IMR-90 (cell line): Measurements from ENCODE around the gene FNBP1. TPM values are rescaled to one million over a fixed set of nuclear protein-coding genes. Genes with fewer than 3 reads are reported as not detected.
A peak's percentile ranks its signal among the peaks of the same experiment; 100 is the strongest.

ENCODE experiments used
- ATAC-seq: fragments of 200-7000 bp; cut with Tn5 transposase; 2 replicates; pipeline ENCODE4 v1.9.1; 2020; ENCODE audit warnings: low read depth, mild to moderate bottlenecking, moderate library complexity
- BruUV-seq: library from RNA; stranded (reverse); fragments of 400-500 nt; replicated peaks from 2 replicates; lab custom pipeline; 2021; lab: Mats Ljungman, UMichigan
- CTCF ChIA-PET: fragments of 300-600 bp; formaldehyde crosslinking; extraction: SDS; loops from one replicate; lab custom pipeline; 2021; ENCODE audit warnings: antibody characterized with exemption; lab: Yijun Ruan, JAX
- POLR2A ChIA-PET: fragments of 300-600 bp; sonication (Branson Sonifier 250); formaldehyde crosslinking; loops from one replicate; lab custom pipeline; 2022; ENCODE audit warnings: antibody characterized with exemption; ENCODE audit not compliant: unreplicated experiment; lab: Charles Lee
- DNase-seq: peaks from one replicate; pipeline ENCODE4 v3.0.0; 2013
- H2AFZ ChIP-seq: replicated peaks from 2 replicates; pipeline ENCODE3; 2013; ENCODE audit warnings: low read length, mild to moderate bottlenecking; ENCODE audit not compliant: poor library complexity
- H2AK5ac ChIP-seq: 2 replicates; pipeline ENCODE4 v1.6.1; 2013; ENCODE audit warnings: low read depth, low read length, inconsistent platforms
- H2AK9ac ChIP-seq: replicated peaks from 2 replicates; pipeline ENCODE3; 2013; ENCODE audit warnings: mild to moderate bottlenecking, low read depth, low read length, moderate library complexity; ENCODE audit not compliant: poor library complexity
- H2BK120ac ChIP-seq: 2 replicates; pipeline ENCODE4 v1.6.1; 2013; ENCODE audit warnings: low read depth, low read length, inconsistent platforms
- H2BK15ac ChIP-seq: 3 replicates; pipeline ENCODE4 v1.6.1; 2013; ENCODE audit warnings: low read depth, low read length, inconsistent platforms
- H2BK20ac ChIP-seq: 2 replicates; pipeline ENCODE4 v1.6.1; 2013; ENCODE audit warnings: low read depth, mild to moderate bottlenecking, inconsistent platforms, low read length, moderate library complexity
- H2BK5ac ChIP-seq: 2 replicates; pipeline ENCODE4 v1.6.1; 2013; ENCODE audit warnings: mild to moderate bottlenecking, low read depth, low read length, inconsistent platforms; ENCODE audit not compliant: poor library complexity, severe bottlenecking
- H3K14ac ChIP-seq: replicated peaks from 2 replicates; pipeline ENCODE4 v1.6.1; 2013; ENCODE audit warnings: low read depth, low read length, inconsistent platforms
- H3K18ac ChIP-seq: 2 replicates; pipeline ENCODE4 v1.6.1; 2013; ENCODE audit warnings: low read depth, low read length, control low read depth
- H3K23ac ChIP-seq: 2 replicates; pipeline ENCODE4 v1.6.1; 2013; ENCODE audit warnings: low read depth, low read length, inconsistent platforms
- H3K27ac ChIP-seq: 2 replicates; pipeline ENCODE4 v1.5.1; 2013; ENCODE audit warnings: mild to moderate bottlenecking, control low read depth, low read length; ENCODE audit not compliant: insufficient read depth
- H3K27me3 ChIP-seq: 2 replicates; pipeline ENCODE4 v1.6.1; 2013; ENCODE audit warnings: low read length; ENCODE audit not compliant: control insufficient read depth, insufficient read depth
- H3K36me3 ChIP-seq: 2 replicates; pipeline ENCODE4 v1.6.1; 2013; ENCODE audit warnings: low read length, mixed read lengths; ENCODE audit not compliant: control insufficient read depth, insufficient read depth
- H3K4ac ChIP-seq: 2 replicates; pipeline ENCODE4 v1.6.1; 2013; ENCODE audit warnings: low read depth, low read length, inconsistent platforms
- H3K4me1 ChIP-seq: 2 replicates; pipeline ENCODE4 v1.6.1; 2013; ENCODE audit warnings: low read length, mixed read lengths; ENCODE audit not compliant: control insufficient read depth, insufficient read depth
- H3K4me2 ChIP-seq: 2 replicates; pipeline ENCODE4 v1.6.1; 2013; ENCODE audit warnings: low read depth, mild to moderate bottlenecking, control low read depth, low read length, moderate library complexity
- H3K4me3 ChIP-seq: 2 replicates; pipeline ENCODE4 v1.5.1; 2013; ENCODE audit warnings: low read depth, mild to moderate bottlenecking, control low read depth, low read length, moderate library complexity; ENCODE audit not compliant: insufficient read depth
- H3K56ac ChIP-seq: 2 replicates; pipeline ENCODE4 v1.6.1; 2013; ENCODE audit warnings: low read length, inconsistent platforms; ENCODE audit not compliant: insufficient read depth; ENCODE audit errors: extremely low read depth
- H3K79me1 ChIP-seq, 2 experiments: 2 replicates each; pipeline ENCODE4 v1.6.1; 2013; ENCODE audit warnings: low read length in 2 of 2, inconsistent platforms in 1 of 2, low read depth in 1 of 2
- H3K9ac ChIP-seq: 2 replicates; pipeline ENCODE4 v1.6.1; 2013; ENCODE audit warnings: low read depth, low read length, control low read depth
- H3K9me1 ChIP-seq: 2 replicates; pipeline ENCODE4 v1.6.1; 2013; ENCODE audit warnings: low read length, inconsistent platforms; ENCODE audit not compliant: insufficient read depth
- H3K9me3 ChIP-seq: 2 replicates; pipeline ENCODE4 v1.6.1; 2013; ENCODE audit warnings: low read length; ENCODE audit not compliant: control insufficient read depth, insufficient read depth
- H4K20me1 ChIP-seq: 2 replicates; pipeline ENCODE4 v1.6.1; 2013; ENCODE audit warnings: low read length, inconsistent platforms; ENCODE audit not compliant: insufficient read depth
- H4K5ac ChIP-seq: 2 replicates; pipeline ENCODE4 v1.6.1; 2013; ENCODE audit warnings: mild to moderate bottlenecking, low read depth, low read length, control low read depth
- H4K8ac ChIP-seq, 2 experiments: 2 replicates each; pipeline ENCODE4 v1.6.1; 2013; ENCODE audit warnings: low read depth in 2 of 2, low read length in 2 of 2, control low read depth in 1 of 2, inconsistent platforms in 1 of 2
- H4K91ac ChIP-seq: 2 replicates; pipeline ENCODE4 v1.6.1; 2013; ENCODE audit warnings: low read depth, low read length, inconsistent platforms; ENCODE audit not compliant: insufficient read depth
- BHLHE40 ChIP-seq: fragments of 150-350 bp; IDR thresholded peaks from 2 replicates; pipeline ENCODE4 v1.6.1; 2016; ENCODE audit warnings: mild to moderate bottlenecking, low read depth, low read length
- CEBPB ChIP-seq: IDR thresholded peaks from 2 replicates; pipeline ENCODE4 v1.6.1; 2012; ENCODE audit warnings: low read depth, low read length, improper control_type of control experiment
- CTCF ChIP-seq: conservative IDR thresholded peaks from 2 replicates; pipeline ENCODE4 v1.5.1; 2012; ENCODE audit warnings: mild to moderate bottlenecking, low read depth, low read length, improper control_type of control experiment
- ELK1 ChIP-seq: fragments of 150-350 bp; IDR thresholded peaks from 2 replicates; pipeline ENCODE4 v1.6.1; 2016; ENCODE audit warnings: low read depth, mild to moderate bottlenecking, low read length, moderate library complexity, borderline replicate concordance
- FOS ChIP-seq: fragments of 150-350 bp; IDR thresholded peaks from 2 replicates; pipeline ENCODE4 v1.6.1; 2016; ENCODE audit warnings: low read depth, low read length
- MAFK ChIP-seq: IDR thresholded peaks from 2 replicates; pipeline ENCODE4 v1.6.1; 2012; ENCODE audit warnings: low read depth, low read length, improper control_type of control experiment
- MAZ ChIP-seq: IDR thresholded peaks from 2 replicates; pipeline ENCODE4 v1.6.1; 2012; ENCODE audit warnings: low read depth, mild to moderate bottlenecking, low read length, improper control_type of control experiment, moderate library complexity, borderline replicate concordance
- MXI1 ChIP-seq: IDR thresholded peaks from 2 replicates; pipeline ENCODE4 v1.6.1; 2012; ENCODE audit warnings: low read depth, mild to moderate bottlenecking, low read length, moderate library complexity, borderline replicate concordance
- NFE2L2 ChIP-seq: fragments of 150-350 bp; IDR thresholded peaks from 2 replicates; pipeline ENCODE4 v1.6.1; 2016; ENCODE audit warnings: low read depth, mild to moderate bottlenecking, low read length
- POLR2A ChIP-seq: IDR thresholded peaks from 2 replicates; pipeline ENCODE4 v1.6.1; 2012; ENCODE audit warnings: mild to moderate bottlenecking, low read depth, low read length
- RAD21 ChIP-seq: IDR thresholded peaks from 2 replicates; pipeline ENCODE4 v1.6.1; 2012; ENCODE audit warnings: low read length, improper control_type of control experiment
- RCOR1 ChIP-seq: IDR thresholded peaks from 2 replicates; pipeline ENCODE4 v1.6.1; 2012; ENCODE audit warnings: mild to moderate bottlenecking, low read length, improper control_type of control experiment; ENCODE audit not compliant: insufficient replicate concordance
- RFX5 ChIP-seq: IDR thresholded peaks from 2 replicates; pipeline ENCODE4 v1.8.0; 2012; ENCODE audit warnings: low read depth, mild to moderate bottlenecking, low read length, moderate library complexity
- SMC3 ChIP-seq: fragments of 150-350 bp; IDR thresholded peaks from 2 replicates; pipeline ENCODE4 v1.6.1; 2016; ENCODE audit warnings: low read depth, mild to moderate bottlenecking, antibody characterized with exemption, low read length, moderate library complexity
- WGBS, 2 experiments: methylation state at CpG; one replicate each; pipeline versions ENCODE4 v1.1.5 to v1.1.7; 2013; ENCODE audit warnings: missing lambda C conversion rate in 2 of 2; ENCODE audit not compliant: insufficient read length in 1 of 2; ENCODE audit errors: extremely low coverage in 2 of 2; 5-methylcytosine and 5-hydroxymethylcytosine counted together
- dilution Hi-C: fragments of 300-500 bp; cut with HindIII; formaldehyde crosslinking; loops from one replicate; pipeline ENCODE4 v1.14.3; 2018; ENCODE audit warnings: low sequenced_read_pairs; ENCODE audit not compliant: unreplicated experiment
- in situ Hi-C: fragments of 300-500 bp; cut with MboI; formaldehyde crosslinking; loops from 3 replicates; pipeline ENCODE4 v1.14.3; 2019; ENCODE audit warnings: low sequenced_read_pairs, inconsistent platforms, mixed read lengths
- intact Hi-C: fragments of 100-400 bp; cut with micrococcal nuclease; formaldehyde crosslinking; loops from 2 replicates; pipeline ENCODE4 v1.10.0; 2022
- polyA plus RNA-seq, 3 experiments: library from polyadenylated mRNA; depleted of rRNA; stranded (reverse); fragments of >200 nt; gene quantifications; 2 replicates each; pipeline ENCODE4 v1.2.3, GENCODE V29; 2012; ENCODE audit warnings: low replicate concordance in 1 of 3
- total RNA-seq: library from RNA; depleted of rRNA; stranded (reverse); fragments of >200 nt; gene quantifications from 2 replicates; pipeline ENCODE4 v1.2.3, GENCODE V29; 2012

FNBP1 gene
- total and polyA plus RNA-seq, 2 of the 4 experiments (the other 2 are of a cell fraction): 10.3 to 15.4 TPM

DNA sequence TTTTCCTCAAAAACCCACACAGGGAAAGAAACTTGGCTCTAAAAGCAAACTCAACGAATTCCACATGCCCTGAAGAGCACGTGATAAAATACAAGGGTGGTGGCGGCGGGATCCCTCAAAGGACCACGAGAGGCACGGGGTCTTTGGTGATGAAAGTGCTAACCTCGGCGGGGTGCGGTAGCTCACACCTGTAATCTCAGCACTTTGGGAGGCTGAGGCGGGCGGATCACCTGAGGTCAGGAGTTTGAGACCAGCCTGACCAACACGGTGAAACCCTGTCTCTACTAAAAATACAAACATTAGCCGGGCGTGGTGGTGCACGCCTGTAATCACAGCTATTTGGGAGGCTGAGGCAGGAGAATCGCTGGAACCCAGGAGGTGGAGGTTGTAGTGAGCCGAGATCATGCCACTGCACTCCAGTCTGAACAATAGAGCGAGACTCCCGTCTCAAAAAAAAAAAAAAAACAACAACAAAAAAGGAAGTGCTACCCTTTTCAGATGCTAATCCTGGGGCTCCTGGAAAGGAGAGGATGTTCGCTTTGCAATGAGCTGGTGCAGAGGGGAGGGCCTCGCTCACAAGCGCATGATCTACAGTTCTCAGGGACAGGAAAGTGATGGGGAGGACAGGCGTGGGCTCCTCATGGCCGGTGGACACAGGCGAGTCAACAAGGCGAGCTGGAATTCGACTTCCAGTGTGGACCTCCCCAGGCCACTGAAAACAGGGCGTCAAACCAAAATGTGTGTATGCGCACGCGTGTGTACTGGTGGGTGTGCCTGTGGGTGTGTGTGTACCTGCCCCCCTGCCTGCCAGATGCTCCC is 153.7 kb downstream of the FNBP1 start:
- in situ Hi-C loops (loop anchor here (25.0 kb wide), 1 partner anchor 173 kb away; the partner anchor contains the start of gene GPR107), intact Hi-C loops (loop anchor here (5.0 to 10.0 kb wide), 3 partner anchors 73 to 345 kb away; no protein-coding TSS in a partner anchor), dilution Hi-C loops (no loop called here)
- Histone ChIP-seq H2BK120ac (no peak overlapping the region), H4K5ac (no peak overlapping the region), H3K4me1 (peaks cover 27% of the 10 kb centered on the region), H3K18ac (no peak overlapping the region), H3K9ac (no peak overlapping the region), H3K4ac (no peak overlapping the region), H2AK5ac (0 out of 2 replicates have a peak overlapping the region, but pooled peaks have one; percentile 7), H3K9me3 (no peaks in the 10 kb centered on the region), H3K23ac (no peak overlapping the region), H3K36me3 (peaks cover 12% of the 10 kb centered on the region), H3K27me3 (no peaks in the 10 kb centered on the region), H2BK15ac (no peak overlapping the region), H2AFZ (no peak overlapping the region), H3K4me2 (no peak overlapping the region), H2AK9ac (no peak overlapping the region), H3K9me1 (peaks cover 10% of the 10 kb centered on the region), H3K14ac (no peak overlapping the region), H4K8ac (no peak overlapping the region), H4K91ac (no peak overlapping the region), H2BK5ac (no peak overlapping the region), H4K20me1 (no peaks in the 10 kb centered on the region), H3K79me1 (peaks cover 0 to 3% of the 10 kb centered on the region in 2 experiments; a peak in 1 of 4 replicates), H2BK20ac (no peak overlapping the region), H3K4me3 (no peak overlapping the region), H3K56ac (no peak overlapping the region), H3K27ac (no peak overlapping the region)
- DNase-seq (no peak), ATAC-seq (no peak)
- 100% methylated on average over 7 of the region's 31 CpGs; no CpG with 5 or more reads in 1 of the 2 experiments for WGBS, 2 experiments
- BruUV-seq: no TSS peak
- ChIA-PET CTCF (no interaction called here), POLR2A (no interaction called here)
- no peak for TF ChIP-seq FOS
- TF ChIP-seq CEBPB: no peak
- no peak for TF ChIP-seq CTCF
- no peak for TF ChIP-seq RFX5
- TF ChIP-seq ELK1: no peak
- TF ChIP-seq MAFK: no peak
- no peak for TF ChIP-seq RAD21
- TF ChIP-seq NFE2L2: no peak
- no peak for TF ChIP-seq MXI1
- no peak for TF ChIP-seq POLR2A
- TF ChIP-seq BHLHE40: no peak
- no peak for TF ChIP-seq RCOR1
- TF ChIP-seq MAZ: no peak
- TF ChIP-seq SMC3: no peak
